ENCODE data around the gene HERPUD2. TPM values are rescaled to one million over a fixed set of nuclear protein-coding genes. Genes with fewer than 3 reads are reported as not detected.

HERPUD2 gene, protein sequence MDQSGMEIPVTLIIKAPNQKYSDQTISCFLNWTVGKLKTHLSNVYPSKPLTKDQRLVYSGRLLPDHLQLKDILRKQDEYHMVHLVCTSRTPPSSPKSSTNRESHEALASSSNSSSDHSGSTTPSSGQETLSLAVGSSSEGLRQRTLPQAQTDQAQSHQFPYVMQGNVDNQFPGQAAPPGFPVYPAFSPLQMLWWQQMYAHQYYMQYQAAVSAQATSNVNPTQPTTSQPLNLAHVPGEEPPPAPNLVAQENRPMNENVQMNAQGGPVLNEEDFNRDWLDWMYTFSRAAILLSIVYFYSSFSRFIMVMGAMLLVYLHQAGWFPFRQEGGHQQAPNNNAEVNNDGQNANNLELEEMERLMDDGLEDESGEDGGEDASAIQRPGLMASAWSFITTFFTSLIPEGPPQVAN
- 16.6 and 22.1 TPM in 2 replicates for total RNA-seq

DNA sequence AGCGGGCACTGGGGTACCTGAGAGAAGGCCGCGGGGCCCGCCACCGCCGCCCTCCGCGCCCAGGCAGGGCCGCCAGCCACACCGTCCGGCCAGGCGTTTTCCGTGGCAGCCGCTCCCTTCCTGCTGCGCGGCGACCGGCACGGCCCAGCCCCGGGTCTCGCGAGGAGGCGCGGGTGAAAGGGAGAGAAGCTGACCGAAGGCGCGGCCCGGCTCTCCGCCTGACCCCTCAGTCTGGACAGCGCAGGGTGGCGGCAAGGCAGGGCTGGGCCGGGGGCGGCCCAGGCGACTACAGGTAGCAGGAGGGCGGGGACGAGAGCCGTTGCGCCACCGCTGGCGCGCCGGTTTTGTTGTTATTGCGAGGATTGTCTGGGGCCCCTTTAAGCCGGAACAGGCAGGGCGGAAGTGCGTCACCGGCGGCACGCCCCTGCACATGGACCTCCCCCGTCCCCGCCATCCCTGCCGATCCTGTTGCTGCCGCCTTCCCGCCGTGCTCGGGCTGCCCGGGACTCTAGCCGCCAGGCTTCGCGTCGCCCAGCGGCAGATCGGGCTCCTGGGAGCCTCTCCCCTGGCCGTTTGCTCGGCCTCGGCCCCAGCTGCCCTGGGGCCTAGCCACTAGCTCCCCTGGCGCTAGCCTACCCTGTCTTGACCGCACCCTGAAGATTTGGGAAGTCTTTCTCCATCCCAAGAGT, at the start of gene HERPUD2:
HERPUD2 (minus strand) TSS at position 352 of the 689 bp plus-strand sequence. CDS start 805 bp downstream, outside the sequence.

Other genes starting within 250 kb of the HERPUD2 start
- 91.7 and 147 TPM in 2 replicates for gene SEPTIN7, start 105.9 kb upstream of the HERPUD2 start, total RNA-seq